ENCODE measurements around the gene FAM107B.
"Not testable (repeated sequence)": the region's sequence is repeated elsewhere in the genome, so short reads cannot be mapped to it uniquely, and the experiment has no call there.

FAM107B gene

DNA sequence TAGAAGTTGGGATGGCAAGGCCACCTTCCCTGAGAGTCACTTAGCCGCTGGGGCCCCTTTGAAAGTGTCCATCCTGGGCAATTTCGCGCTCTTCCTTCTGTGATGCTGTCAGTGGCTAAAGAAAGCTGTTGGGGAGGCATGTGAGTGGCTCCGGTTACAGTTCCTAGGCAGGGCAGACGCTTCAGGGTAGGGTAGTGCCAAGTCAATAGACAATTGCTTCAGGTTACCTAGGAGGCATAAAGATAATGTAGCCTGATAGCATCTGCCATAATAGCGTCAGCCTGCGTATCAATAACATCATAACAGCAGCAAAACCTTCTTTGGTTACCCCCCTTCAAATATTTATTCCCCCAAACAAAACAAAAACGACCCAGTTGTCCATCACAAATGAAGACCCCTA lies at the start of gene FAM107B:
Gene FAM107B, minus strand, starts transcription at position 101 of the 400 bp plus-strand sequence. CDS start 234 bp downstream, outside the sequence.
- no peak for DNase-seq

DNA sequence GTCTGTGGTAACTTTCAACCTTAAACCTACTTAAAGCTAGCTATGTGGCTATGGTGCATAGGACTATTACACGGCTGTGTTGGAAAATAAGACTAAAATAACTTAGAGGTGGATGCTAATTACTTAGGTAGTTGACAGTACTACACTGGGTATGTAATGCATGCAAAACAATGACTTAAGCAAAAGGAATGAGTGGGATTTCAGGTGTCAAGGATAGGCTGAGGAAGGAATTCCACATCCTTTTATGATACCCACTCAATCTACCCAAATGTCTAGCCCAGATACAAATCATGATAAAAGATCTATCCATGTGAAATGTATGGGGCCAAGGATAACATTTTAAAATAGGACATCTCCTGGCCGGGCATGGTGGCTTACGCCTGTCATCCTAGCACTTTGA lies 49.3 kb upstream of the FAM107B start:
- no peak for DNase-seq

DNA sequence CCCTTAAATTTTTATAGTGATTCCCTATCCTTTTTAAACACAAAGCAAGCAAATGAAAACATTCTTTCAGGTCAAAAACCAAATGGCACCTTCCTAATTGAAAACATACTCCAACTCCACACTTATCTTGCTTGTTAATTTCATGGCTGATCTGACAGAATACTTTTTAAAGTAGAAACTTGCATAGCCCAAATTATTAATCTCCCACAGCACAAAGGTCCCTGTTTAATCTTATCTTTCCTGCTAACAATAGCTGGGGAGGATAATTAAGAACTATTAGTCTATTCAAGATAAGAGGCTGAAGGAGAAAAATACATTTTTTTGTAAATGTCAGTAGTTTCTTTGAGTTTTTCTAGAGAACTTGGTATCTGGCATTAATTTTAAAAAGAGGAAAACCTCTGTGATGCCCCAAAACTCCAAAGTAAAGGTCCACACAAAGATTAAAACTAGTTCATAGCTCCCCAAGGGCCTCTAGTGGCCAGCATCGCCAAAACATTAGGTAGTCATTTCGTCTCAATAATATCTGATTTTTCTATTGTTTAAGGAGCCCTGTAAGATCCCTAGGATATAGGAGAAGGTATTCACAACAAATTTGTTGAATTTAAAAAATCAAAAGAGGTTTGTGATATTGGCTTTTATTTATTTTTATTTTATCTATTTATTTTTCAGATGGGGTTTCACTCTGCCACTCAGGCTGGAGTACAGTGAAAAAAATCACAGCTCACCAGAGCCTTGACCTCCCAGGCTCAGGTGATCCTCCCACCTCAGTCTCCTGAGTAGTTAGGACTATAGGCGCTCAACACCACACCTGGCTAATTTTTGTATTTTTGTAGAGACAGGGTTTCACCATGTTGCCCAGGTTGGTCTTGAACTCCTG lies 48.4 kb upstream of the FAM107B start:
- DNase-seq: no peak

DNA sequence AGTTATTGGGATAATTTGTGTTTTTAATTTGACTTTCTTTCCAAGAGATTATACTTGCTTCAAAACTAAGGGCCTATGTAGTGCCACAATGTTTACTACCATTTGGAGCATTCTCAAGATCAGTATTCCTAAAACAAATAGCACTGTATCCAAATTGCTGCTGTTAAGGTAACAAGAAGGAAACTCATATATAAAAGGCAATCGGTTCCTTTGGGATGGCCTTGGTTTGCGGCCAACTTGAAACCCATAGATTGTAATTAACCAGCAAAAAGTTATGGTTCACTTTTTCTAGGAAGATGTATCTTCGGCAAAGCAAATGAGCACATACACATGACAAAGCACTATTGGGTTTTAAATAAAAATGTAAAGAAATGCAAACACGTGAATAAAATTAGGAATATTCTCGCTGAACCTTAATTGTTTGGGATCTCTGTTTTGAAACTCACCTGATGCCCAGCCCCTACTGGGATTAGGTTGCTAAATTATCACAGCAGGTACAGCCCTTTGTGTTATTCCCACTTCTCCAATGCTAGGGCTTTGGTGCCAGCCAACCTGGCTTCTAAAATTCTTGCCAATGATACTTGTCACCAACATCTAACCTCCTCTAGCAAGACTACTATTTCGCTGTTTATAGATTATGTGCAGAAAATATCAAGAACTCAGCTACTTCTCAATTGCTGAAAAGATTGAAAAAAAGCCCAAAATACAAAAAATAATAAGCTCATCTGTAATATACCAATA lies 47.1 kb upstream of the FAM107B start:
- DNase-seq: no peak

DNA sequence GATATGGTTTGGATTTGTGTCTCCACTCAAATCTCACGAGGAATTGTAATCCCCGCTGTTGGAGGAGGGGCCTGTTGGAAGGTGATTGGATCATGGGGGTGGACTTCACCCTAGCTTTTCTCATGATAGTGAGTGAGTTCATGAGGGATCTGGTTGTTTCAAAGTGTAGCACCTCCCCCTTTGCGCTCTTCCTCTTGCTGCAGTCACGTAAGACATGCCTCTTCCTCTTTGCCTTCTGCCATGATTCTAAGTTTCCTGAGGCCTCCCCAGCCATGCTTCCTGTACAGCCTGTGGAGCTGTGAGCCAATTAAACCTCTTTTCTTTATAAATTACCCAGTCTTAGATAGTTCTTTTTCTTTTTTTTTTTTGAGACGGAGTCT lies 46.1 kb upstream of the FAM107B start:
- no peak for DNase-seq

DNA sequence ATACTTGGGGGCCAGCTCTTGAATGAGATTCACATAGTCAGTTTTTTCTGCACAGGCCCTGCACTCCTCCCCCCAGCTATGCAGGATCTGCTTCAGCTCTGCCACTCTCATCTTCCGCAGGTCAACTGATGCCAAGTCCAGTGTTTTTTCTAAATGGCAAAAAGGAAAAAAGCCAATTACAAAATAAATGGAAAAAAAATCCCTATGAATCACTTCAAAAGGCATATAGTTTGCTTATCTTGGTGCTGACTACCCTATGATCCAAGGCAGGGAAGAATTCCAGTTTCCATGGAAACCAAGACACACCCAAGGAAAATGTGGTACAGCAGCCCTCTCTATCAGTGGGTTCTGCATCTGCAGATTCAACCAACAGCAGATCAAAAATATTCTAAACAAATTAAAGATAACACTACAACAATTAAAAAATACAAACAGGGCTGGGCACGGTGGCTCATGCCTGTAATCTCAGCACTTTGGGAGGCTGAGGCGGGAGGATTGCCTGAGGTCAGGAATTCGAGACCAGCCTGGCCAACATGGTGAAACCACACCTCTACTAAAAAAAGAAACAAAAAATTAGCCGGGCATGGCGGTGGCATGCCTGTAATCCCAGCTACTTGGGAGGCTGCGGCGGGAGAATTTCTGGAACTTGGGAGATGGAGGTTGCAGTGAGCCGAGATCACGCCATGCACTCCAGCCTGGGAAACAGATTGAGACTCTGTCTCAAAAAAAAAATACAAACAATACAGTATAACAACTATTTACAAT lies 45.5 kb upstream of the FAM107B start:
- no peak for DNase-seq

DNA sequence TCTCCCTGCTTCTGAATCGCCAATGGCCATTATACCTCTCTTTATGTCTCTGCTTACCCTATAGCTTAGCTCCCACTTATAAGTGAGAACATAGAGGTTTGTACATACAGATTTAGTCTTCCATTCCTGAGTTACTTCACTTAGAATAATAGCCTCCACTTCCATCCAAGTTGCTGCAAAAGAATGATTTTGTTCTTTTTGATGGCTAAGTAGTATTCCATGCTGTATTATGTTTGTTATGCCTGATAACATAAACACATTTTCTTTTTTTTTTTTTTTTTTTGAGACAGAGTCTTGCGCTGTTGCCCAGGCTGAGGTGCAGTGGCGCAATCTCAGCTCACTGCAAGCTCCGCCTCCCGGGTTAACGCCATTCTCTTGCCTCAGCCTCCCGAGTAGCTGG lies 42.0 kb upstream of the FAM107B start:
- DNase-seq: not testable (repeated sequence)

DNA sequence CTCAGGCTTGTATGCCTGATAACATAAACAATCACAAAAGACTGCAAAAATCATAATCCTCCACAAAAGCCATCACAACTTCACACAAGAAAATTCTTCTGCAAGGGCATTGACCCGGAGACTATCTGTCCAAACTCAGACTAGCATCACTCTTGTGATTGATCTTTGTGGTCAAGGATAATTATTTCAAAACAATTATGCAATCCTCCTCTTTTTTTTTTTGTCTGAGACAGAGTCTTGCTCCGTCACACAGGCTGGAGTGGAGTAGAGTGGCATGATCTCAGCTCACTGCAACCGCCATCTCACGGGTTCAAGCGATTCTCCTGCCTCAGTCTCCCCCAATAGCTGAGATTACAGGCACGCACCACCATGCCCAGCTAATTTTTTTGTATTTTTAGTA lies 41.0 kb upstream of the FAM107B start:
- DNase-seq: no peak

DNA sequence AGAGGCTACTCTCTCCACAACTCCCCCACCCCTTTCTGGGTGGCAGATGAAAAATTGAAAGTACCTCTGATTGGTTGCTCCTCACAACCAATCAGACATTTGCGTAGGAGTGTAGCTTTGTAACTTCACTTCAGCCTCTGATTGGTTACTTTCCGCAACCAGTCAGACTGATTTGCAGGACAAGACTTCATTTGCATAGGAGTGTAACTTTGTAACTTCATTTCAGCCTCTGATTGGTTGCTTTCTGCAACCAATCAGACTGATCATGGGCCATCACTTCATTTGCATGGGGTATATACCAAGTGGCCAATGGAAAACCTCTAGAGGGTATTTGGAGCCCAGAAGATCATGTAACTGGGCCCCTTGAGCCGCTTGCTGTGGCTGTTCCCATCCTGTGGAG lies 37.6 kb upstream of the FAM107B start:
- no peak for DNase-seq

DNA sequence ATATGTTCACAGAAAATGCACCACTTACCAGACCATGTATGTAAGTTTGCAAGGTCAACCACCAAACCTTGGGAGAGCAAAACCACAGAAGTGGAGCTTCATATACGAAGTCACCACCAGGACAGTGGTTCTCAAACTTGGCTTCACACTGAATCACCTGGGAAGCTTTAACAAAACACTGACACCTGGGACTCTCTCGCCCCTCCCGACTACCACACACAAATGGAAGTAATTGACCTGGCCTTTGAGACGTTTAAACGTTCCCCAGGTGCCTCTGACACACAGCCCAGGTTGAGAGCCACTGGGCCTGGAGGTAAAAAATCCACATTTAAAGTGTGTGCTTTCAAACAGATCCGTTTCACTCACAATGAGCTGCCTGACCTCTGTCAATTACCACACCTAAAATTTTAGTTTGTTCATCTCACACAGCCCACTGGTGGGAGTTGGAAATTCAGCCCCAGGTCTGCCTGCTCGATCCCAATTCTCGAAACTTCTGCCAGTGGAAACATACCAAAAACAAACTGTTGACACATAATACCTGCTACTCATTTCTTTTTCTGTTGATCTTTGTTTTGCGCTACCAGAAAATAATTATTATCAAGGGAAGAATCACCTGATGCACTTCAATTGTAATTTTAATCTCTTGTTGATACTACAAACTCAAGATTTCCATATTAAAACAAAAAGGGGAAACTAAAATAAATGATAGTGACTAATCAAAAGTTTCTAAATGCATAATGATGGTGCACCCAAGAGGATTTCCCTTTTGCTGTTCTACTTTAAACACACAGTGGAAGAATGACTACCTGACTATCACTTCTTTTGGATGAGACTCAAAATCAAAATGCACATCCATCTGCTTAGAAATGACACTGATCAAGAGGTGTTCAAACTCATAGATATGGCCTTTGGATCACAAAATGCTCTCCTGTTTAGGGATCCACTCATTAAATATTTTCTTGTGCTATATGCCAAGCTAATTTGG lies 36.6 kb upstream of the FAM107B start:
- no peak for DNase-seq

DNA sequence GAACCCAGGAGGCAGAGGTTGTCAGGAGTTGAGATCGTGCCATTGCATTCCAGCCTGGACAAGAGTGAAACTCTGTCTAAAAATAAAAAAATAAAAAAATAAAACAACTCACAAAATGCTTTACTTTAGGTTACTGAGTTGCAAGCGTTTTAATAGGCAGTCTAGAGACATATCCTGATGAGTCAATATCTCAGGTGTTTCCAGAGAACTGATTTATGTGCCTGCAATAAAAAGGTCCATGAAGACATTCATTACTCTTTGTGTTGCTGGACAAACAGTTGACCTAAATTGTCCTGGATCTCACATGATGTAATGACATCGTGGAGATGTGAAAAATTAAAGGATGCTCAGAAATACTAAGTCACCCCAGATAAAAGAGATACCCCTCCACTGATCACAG lies 31.6 kb upstream of the FAM107B start:
- DNase-seq: no peak

DNA sequence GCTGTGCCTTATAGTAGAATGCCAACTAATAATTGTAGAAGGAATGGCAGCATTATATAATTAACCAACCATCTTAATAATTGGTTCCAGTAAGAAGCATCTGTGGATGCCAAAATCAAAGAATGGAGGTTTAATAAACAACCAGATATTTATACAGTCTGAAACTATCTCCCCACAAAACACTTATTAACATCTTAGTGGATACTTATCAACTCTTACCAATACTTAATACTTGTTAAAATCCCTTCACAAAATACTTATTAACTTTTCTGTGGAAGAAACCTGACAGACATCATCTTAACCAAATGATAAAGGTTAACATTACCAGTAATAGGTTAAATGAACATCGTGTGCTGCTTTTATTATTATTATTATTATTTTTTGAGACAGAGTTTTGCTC lies 29.1 kb upstream of the FAM107B start:
- DNase-seq: no peak

DNA sequence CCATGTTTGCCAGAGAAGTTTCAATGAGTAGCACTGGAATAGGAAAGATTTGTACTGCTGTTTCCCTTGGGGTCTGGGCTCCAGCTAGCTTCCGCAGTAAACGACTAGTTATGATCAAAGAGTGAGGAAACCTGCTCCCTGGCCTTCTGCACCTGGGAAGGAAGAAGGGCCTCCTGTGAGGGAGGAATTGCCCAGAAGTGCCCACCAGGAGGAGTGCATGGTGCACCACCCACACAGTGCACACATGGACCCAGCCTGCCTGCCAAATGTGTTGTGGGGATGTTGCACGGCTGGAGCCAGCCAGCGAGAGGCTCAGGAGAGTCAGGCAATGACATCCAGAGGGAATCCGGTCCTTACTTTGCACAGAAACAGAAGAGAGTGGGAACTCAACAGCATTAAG lies 27.0 kb upstream of the FAM107B start:
- DNase-seq: no peak

DNA sequence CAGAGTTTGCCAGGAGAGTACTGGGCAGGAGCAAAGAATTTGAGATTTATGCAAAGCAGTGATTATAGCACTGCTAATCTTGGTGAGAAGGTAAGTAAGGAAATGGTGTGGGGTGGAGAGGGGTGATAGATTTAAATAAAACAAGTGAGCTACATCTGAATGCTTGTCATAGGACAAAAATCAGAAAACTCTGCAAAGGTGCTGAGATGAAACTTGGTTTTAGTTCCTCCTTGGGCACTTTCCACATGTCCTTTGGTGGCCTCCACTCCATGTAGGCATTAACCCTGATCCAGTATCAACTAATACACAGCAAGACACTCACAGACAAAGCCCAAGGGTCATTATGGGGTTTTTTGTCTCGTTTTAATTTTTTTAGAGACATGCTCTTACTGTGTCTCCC lies 25.7 kb upstream of the FAM107B start:
- no peak for DNase-seq

DNA sequence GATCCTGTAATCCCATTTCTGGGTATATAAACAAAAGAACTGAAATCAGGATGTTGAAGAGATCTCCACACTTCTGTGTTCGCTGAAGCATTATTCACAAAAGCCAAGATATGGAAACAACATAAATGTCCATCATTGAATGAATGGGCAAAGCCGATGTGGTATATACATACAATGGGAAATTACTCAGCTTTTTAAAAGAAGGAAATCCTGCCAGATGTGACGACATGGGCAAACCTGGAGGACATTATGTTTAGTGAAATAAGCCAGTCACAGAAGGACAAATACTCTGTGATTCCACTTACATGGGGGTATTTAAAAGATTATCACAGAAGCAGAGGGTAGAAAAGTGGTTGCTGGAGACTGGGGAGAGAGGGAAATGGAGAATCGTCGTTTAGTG lies 23.9 kb upstream of the FAM107B start:
- no peak for DNase-seq

DNA sequence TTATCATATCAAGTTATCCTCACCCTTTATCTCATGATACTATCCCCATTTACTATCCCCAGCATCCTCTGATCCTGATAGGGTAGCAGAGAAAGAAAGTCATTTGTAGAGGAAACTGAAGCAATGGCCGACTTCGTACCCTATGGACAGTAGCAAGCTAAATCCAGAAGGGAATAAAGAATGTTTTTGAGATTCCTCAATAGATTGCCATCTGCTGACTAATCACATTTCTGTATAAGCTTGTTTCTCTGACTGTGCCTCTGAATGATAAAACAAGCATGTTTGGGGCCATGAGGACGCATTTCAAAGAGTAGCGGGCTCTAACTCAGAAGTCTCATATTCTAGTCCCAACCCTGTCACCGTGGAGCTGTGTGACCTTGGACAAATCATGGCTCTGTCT lies 13.2 kb upstream of the FAM107B start:
- no peak for DNase-seq

DNA sequence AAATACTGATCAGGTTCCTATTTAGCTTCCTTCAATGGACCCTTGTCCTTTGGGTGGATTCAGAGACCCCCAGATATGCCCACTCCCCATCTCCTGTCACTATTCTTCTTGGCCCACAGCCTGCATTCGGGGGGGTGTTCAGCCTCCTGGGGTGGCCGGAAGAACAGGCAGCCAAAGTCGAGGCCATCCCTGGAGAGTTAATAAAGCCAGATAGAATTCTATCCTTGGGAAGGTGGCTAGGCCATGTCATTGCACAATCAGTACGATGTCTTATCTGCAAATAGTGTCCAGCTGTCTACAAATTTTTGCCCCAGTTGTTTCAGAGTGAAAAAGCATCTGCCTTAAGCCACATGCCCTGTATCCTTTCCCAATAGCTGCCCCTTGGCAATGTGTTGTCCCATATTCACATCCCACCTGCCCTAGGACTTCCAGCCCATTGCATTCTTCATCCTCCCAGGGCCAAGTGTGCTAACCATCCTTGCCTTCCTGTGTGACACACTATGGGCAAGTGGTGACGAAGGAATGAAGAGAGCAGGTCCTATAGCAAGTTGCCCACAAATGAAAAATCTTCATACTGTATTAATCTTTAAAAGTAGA lies 9.9 kb upstream of the FAM107B start:
- no peak for DNase-seq

DNA sequence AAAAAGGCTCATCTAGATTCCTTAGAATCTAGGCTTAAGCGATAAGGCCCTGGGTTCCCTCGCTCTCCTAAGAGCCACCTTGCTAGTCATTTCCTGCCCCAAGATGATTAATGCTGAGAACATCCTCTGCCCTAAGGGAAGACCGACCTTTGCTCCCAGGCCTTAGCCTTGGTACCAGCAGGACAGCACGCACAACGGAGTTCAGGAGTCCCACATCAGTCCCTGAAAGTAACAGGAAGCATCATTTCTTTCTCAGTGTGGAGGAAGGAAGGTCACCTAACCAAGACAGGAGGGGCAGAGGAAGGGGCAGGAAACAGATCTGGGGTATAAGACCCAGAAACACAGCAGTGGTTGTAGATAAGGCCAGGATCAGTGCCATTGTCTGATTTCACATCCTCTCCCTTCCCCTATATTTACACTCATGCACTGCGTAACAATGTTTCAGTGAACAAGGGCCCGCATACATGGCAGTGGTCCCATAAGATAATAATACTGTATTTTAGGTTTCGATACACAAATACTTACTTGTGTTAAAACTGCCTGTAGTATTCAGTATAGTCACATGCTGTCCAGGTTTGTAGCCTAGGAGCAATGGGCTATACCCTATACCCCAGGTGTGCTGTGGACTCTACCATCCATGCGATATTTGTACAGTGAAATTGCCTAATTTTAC lies 8.1 kb upstream of the FAM107B start:
- no peak for DNase-seq

DNA sequence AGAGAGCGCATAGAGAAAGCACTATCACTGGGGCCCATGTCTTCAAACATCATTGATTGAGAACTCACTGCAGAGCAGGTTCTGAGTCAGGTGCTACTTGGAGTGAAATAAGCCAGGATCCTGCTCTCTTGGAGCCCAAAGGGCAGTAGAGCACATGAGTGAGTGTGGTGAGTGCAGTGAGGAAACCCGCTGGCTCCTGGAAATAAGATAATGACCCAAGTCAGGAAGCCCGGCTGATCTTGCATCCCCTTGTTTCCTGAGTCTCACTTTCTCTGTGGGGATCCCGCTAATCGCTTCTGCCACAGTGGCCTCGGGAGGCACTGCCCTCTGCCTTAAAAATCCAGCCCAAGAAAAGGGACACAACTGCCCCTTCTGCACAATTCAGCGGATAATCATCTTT lies 7.1 kb upstream of the FAM107B start:
- DNase-seq: no peak

DNA sequence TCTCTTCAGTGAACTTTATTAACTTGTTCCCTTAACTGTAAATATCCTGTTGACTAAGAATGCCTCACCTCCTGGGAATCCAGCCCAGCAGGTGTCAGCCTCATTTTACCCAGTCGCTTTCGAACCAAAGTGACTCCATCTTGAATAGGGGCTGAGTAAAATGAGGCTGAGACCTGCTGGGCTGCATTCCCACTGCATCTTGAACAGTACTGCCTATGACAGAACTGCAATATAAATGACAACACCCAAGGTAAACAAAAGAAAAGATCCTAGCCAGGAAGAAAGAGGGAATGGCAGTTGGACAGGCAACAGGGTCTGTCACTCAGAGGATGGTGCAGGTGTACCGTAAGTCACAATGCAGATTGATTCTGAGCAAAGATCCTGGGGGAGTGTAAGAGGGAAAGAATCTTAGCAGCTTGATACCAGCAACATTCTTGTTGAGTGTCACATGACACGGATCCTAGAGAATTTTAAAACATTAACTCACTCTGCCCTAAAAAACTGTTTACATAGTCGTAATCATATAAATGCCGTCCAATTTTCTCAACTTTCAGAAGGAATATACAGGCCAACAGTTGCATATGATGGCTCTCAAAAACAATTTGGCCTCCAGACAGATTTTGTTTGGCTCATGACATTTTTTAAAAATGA lies 4.4 kb upstream of the FAM107B start:
- no peak for DNase-seq

DNA sequence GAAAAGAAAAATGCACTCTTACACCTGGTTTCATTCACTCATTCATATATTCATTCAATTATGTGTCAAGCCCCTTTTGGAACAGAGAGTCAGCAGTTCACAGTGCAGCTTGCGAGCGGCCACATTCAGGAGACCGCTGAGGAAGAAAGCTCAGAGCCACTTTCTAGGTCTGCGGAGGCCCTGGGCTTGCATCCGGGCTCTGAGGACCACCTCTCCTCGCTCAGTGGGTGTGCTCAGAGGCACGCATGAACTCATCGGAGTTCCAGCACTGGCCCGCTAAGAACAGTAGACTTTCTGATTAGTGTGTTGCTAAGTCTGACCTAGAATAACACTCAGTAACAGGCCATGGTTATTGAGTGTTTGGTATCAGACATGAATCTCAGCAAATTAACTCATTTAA lies 1.8 kb upstream of the FAM107B start:
- no peak for DNase-seq
